ENCODE data around the gene HOXB2. TPM values are rescaled to one million over a fixed set of nuclear protein-coding genes. Genes with fewer than 3 reads are reported as not detected.

Gene HOXB2
- total and polyA plus RNA-seq, 9 of the 15 experiments (the other 6 are each of a cell fraction or from before 2014, with no cell fraction given): 2.1 to 97.7 (median 21.2) TPM

DNA sequence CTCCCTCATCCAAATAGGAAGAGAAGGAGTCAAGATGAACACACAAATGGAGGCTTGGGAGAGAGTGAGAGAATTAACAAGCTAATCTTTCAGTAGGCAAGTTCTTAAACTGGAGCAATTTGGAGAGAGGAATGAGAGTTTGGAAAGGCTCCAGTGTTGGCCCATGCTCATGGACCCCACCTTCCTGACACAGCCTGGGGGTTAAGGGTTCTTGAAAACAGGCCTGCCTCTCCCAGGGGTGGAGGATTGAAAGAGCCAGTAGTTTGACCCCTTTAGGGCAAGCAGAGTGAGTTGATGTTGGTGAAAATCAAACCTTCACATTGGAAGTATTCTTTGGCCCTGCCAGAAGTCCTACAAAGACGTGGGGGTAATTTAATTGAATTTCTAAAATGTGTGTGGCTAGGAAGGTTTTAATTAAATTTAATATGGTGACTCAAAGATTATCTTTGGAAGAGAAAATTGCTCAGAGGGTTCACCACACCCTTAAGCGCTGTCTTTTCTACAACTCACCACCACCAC is 39.4 kb upstream of the HOXB2 start (continued):
- TF ChIP-seq SIRT6 (IDR thresholded peaks at IDR 0.05; ENCODE audit: low read depth, low read length): no peak
- TF ChIP-seq, protein P1, sequence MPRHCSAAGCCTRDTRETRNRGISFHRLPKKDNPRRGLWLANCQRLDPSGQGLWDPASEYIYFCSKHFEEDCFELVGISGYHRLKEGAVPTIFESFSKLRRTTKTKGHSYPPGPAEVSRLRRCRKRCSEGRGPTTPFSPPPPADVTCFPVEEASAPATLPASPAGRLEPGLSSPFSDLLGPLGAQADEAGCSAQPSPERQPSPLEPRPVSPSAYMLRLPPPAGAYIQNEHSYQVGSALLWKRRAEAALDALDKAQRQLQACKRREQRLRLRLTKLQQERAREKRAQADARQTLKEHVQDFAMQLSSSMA (CRISPR knock-in tag; IDR thresholded peaks at IDR 0.05): 0 out of 2 replicates have a peak, but pooled peaks have one; percentile 13

GRCh38 chr17:48583708-48584222 is 38.9 kb upstream of the HOXB2 start:
- Histone ChIP-seq H3K9me1 (ENCODE audit: control insufficient read depth, insufficient read depth, low read length) (no peaks in the 10 kb centered on the region), H4K20me1 (replicated peaks; ENCODE audit: control insufficient read depth, insufficient read depth, low read length) (no peaks in the 10 kb centered on the region), H3K36me3 (ENCODE audit: control insufficient read depth, insufficient read depth, low read length) (no peaks in the 10 kb centered on the region), H3K9me3 (replicated peaks; ENCODE audit: control insufficient read depth, insufficient read depth, low read depth, low read length) (no peaks in the 10 kb centered on the region), H3K27me3 (ENCODE audit: control insufficient read depth in 2 of 2, insufficient read depth in 2 of 2, low read length in 2 of 2) (no peaks in the 10 kb centered on the region), H2AFZ (ENCODE audit: low read depth, low read length) (peak overlapping the region; percentile 35; the same call in 1 of the 2 replicates), H3K79me2 (ENCODE audit: control insufficient read depth, insufficient read depth, low read length) (peaks cover 59% of the 10 kb centered on the region), H3K4me2 (ENCODE audit: insufficient read depth, low read length) (peak overlapping the region; percentile 90; the same call in 1 of the 2 replicates), H3K9ac (ENCODE audit: insufficient read depth in 1 of 2, low read depth in 2 of 2, low read length in 2 of 2) (peak overlapping the region in 1 of 2 experiments; percentile 35; a peak in 2 of 4 replicates), H3K27ac (ENCODE audit: extremely low read depth, low read depth, low read length) (peak overlapping the region; percentile 95), H3K4me1 (replicated peaks in 1 of 2; ENCODE audit: control insufficient read depth in 2 of 2, insufficient read depth in 2 of 2, low read length in 2 of 2) (peaks cover 38 to 47% of the 10 kb centered on the region in 2 experiments), H3K4me3 (no peak overlapping the region)
- TF ChIP-seq, protein P2, sequence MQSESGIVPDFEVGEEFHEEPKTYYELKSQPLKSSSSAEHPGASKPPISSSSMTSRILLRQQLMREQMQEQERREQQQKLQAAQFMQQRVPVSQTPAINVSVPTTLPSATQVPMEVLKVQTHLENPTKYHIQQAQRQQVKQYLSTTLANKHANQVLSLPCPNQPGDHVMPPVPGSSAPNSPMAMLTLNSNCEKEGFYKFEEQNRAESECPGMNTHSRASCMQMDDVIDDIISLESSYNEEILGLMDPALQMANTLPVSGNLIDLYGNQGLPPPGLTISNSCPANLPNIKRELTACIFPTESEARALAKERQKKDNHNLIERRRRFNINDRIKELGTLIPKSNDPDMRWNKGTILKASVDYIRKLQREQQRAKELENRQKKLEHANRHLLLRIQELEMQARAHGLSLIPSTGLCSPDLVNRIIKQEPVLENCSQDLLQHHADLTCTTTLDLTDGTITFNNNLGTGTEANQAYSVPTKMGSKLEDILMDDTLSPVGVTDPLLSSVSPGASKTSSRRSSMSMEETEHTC (IDR thresholded peaks at IDR 0.05): no peak
- no peak for TF ChIP-seq ZNF41 (CRISPR knock-in tag; conservative IDR thresholded peaks at IDR 0.05)
- no peak for TF ChIP-seq ZNF778 (CRISPR knock-in tag; IDR thresholded peaks at IDR 0.05)
- TF ChIP-seq, protein P3, sequence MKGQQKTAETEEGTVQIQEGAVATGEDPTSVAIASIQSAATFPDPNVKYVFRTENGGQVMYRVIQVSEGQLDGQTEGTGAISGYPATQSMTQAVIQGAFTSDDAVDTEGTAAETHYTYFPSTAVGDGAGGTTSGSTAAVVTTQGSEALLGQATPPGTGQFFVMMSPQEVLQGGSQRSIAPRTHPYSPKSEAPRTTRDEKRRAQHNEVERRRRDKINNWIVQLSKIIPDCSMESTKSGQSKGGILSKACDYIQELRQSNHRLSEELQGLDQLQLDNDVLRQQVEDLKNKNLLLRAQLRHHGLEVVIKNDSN (CRISPR knock-in tag; IDR thresholded peaks at IDR 0.05): no peak
- BruUV-seq (replicated peaks): no TSS peak
- no peak for FAIRE-seq
- DNase-seq (ENCODE audit: extremely low read depth in 1 of 4, low spot score in 3 of 4): no peak
- 23% methylated on average over 3 of the region's 3 CpGs for WGBS (ENCODE audit: insufficient coverage, low coverage, missing lambda C conversion rate)
- ATAC-seq: no peak
- in situ Hi-C loops (cut with MboI) (no loop called here), intact Hi-C loops (cut with micrococcal nuclease) (no loop called here)
- POLR2A ChIA-PET: interaction anchor here (2.4 kb wide), 1 partner anchor 9 kb away, joined by 12 read pairs; the partner anchor contains the start of gene HOXB5
- CTCF ChIA-PET (ENCODE audit: low intra/inter-chr PET ratio): interaction anchor here (0.6 kb wide), 1 partner anchor 223 kb away, joined by 3 read pairs; no protein-coding TSS in a partner anchor
